Measurements from ENCODE around the gene ZFYVE28. TPM values are rescaled to one million over a fixed set of nuclear protein-coding genes. Genes with fewer than 3 reads are reported as not detected.

The ZFYVE28 gene
- total RNA-seq, 2 donors from 2014 or later = 2.7 to 9.9 TPM

DNA sequence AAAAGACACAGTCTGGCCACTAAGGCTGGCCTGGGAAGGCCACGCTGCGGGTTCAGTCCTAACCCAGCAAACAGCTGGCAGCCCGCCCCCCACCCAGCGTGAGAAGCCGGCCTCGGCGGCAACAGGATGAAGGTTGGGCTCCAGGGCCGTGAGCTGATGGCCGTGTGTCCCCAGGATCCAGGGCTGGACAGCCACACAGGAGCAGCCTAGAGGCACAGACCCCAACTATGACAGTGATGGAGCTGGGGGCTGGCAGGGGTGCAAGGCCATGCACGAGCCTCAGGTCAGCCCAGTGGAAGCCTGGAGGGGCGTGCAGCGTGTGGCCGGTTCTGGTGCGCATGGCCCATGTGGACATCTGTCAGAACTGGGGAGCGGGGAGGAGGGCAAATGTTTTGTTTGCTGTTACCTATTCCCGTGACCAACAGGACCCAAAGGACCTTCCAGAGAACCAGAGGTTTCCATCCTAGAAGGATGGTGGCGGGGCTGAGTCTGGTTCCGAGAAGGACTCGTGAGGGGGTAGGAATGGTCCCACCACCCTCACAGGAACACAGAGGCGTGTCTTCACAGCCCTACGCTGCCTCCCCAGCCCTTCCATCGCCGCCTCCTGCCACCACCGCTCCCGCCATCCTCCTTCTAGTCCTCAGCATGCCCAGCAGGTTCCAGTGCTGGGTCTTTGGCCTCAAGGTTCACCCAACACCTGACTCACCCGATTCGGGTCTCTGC is 46.5 kb downstream of the ZFYVE28 start:
- no peak for DNase-seq (ENCODE audit: low spot score in 2 of 2)
- no peak for ATAC-seq
- Mint-ChIP-seq H3K27ac (no peak overlapping the region), H3K9me3 (peaks cover 0 to 7% of the 10 kb centered on the region in 2 donors), H3K36me3 (peaks cover 0 to 5% of the 10 kb centered on the region in 2 donors)

DNA sequence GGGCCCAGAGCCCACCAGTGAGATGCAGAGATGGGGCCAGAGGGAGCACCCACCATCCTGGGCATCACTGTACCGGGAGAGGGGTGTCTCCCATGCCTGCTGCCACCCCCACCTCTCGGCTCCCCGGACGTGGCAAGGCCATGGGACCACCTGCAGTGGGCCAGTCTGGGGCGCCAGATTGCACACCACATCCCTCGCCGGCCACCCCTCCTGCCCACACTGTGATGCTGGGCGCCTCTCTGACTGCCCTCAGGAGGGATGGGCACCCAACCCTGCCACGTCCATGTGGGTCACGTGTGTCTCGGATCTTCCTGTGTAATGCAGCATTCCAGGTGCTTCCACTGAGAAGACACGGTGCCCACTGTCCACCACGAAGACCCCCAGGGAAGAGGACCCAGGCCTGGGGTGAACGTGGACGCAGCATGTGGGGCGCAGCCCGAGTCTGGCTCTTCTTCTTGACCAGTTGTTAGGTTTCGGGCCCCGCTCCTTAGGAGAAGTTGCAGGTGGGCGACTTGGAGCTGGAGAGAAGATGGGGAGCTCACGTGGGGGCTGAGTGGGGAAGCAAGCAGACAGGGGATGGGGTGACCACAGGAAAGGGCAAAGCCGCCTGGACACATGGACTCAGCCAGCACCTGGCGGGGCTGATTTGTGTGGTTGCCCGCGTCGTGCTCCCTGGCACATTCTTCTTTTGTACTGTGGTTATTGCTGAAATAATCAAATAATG is 47.7 kb downstream of the ZFYVE28 start:
- no peak overlapping the region for H3K27ac Mint-ChIP-seq
- H3K9me3 Mint-ChIP-seq = peaks cover 0 to 7% of the 10 kb centered on the region in 2 donors
- no peak for ATAC-seq
- no peak for DNase-seq (ENCODE audit: low spot score in 2 of 2)
- H3K36me3 Mint-ChIP-seq = peaks cover 0 to 5% of the 10 kb centered on the region in 2 donors

DNA sequence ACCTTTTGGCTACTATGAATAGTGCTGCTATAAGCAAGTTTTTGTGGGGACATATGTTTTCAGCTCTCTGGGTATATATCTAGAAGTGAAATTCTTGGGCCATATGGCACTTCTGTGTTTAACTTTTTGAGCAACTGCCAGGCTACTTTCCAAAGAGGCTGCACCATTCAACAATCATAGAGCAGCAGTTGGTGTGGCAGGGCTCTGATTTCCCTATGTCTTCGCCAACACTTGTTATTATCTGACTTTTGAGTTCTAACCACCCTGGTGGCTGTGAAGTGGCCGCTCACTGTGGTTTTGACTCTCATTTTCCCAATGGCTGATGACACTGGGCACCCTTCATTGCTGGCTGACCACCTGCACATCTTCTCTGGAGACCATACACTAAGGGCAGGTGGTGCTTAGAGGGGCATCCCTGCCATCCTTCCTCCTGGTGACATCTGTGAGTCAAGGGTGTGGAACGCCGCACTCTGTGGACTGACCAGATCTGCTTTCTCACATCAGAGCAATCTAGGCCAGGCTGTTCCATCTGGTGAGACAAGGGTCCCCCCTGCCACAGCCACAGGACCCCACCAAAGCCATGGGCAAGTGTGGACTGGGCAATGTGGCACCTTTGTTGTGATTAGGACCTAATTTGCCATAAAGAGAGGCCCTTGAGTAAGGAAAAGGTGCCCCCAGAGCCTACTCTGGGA is 49.6 kb downstream of the ZFYVE28 start:
- peaks cover 0 to 7% of the 10 kb centered on the region in 2 donors for H3K9me3 Mint-ChIP-seq
- ATAC-seq (no peak), DNase-seq (ENCODE audit: low spot score in 2 of 2) (peak in 1 of 2 donors; percentile 35)
- H3K36me3 Mint-ChIP-seq = peaks cover 0 to 5% of the 10 kb centered on the region in 2 donors
- H3K27ac Mint-ChIP-seq = no peak overlapping the region

GRCh38 chr4:2367626-2368025 is 50.8 kb downstream of the ZFYVE28 start:
- Mint-ChIP-seq H3K36me3 (peaks cover 0 to 5% of the 10 kb centered on the region in 2 donors), H3K9me3 (peaks cover 0 to 7% of the 10 kb centered on the region in 2 donors), H3K27ac (no peak overlapping the region)
- peak in 1 of 2 donors; percentile 30 for DNase-seq (ENCODE audit: low spot score in 2 of 2)
- no peak for ATAC-seq

DNA sequence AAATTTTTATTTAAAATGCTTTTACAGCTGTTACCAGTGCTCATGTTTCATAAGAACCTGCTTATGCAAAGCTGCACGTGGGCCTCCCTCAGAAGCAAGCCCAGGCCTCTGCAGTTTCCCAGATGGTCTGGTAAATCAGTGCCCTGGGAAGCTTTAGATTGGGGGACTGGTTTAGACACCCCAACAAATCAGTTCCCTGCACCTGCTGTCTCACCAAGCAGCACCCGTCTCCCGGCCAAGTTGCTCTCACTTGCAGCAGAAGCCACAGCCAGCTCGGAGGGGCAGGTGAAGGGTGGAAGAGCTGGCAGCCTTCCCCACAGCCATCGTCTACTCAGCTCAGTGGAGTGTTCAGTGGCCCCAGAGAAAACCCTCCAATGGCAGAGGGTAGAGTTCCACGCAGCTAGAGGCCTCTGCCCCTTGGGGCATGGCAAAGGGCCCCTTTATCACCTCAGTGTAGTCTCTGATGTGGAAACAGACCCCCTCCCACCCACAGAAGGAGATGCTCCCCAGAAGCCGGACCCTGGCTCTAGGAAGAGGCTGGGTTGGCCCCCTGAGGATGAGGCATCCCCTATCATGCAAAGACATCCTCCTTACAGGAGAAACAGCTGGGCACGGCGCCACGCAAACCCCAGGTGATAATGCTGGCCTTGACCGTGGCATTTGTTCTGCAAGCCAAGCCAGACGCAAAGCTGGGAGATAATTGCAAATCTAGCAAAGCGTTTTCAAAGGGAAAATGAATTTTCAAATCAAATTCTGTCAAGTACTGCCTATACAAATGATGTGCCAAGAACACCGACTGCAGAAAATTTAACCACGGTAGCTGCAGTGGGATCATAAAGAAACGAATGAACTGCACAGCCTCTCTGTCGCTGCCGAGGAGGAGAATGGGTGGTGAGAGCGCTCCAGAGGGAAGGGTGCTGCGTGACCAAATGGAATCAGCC is 51.9 kb downstream of the ZFYVE28 start:
- no peak overlapping the region for H3K27ac Mint-ChIP-seq
- no peak for ATAC-seq
- peak in 1 of 2 donors; percentile 40 for DNase-seq (ENCODE audit: low spot score in 2 of 2)
- peaks cover 0 to 7% of the 10 kb centered on the region in 2 donors for H3K9me3 Mint-ChIP-seq
- peaks cover 0 to 5% of the 10 kb centered on the region in 2 donors for H3K36me3 Mint-ChIP-seq

- ATAC-seq = no peak
- peaks cover 0 to 5% of the 10 kb centered on the region in 2 donors for H3K36me3 Mint-ChIP-seq
These were observed 52.6 kb downstream of the ZFYVE28 start for GRCh38 chr4:2365913-2366210.

GRCh38 chr4:2365054-2365912 is 53.2 kb downstream of the ZFYVE28 start:
- ATAC-seq = peak in 1 of 2 donors; percentile 4
- peak in 1 of 2 donors; percentile 49 for DNase-seq (ENCODE audit: low spot score in 2 of 2)
- H3K36me3 Mint-ChIP-seq = peaks cover 0 to 5% of the 10 kb centered on the region in 2 donors
- H3K9me3 Mint-ChIP-seq = peaks cover 0 to 7% of the 10 kb centered on the region in 2 donors
- peak overlapping the region in 1 of 2 donors; percentile 84 for H3K27ac Mint-ChIP-seq

More at GRCh38 chr4:2365913-2366210, 52.6 kb downstream of the ZFYVE28 start:
- H3K27ac Mint-ChIP-seq = no peak overlapping the region
- H3K9me3 Mint-ChIP-seq = peaks cover 0 to 7% of the 10 kb centered on the region in 2 donors
- peak in 1 of 2 donors; percentile 37 for DNase-seq (ENCODE audit: low spot score in 2 of 2)

- Mint-ChIP-seq H3K9me3 (peaks cover 0 to 7% of the 10 kb centered on the region in 2 donors), H3K27ac (peak overlapping the region; percentile 60 to 81), H3K36me3 (peaks cover 0 to 5% of the 10 kb centered on the region in 2 donors)
- peak; percentile 89 to 90 for ATAC-seq
- peak; percentile 61 to 71 for DNase-seq (ENCODE audit: low spot score in 2 of 2)
These were observed 53.8 kb downstream of the ZFYVE28 start for GRCh38 chr4:2364654-2365053.

GRCh38 chr4:2363951-2364653 is 54.3 kb downstream of the ZFYVE28 start:
- Mint-ChIP-seq H3K27ac (peak overlapping the region; percentile 60 to 81), H3K36me3 (peaks cover 0 to 5% of the 10 kb centered on the region in 2 donors), H3K9me3 (peaks cover 0 to 5% of the 10 kb centered on the region in 2 donors)
- DNase-seq (ENCODE audit: low spot score in 2 of 2) (peak in 1 of 2 donors; percentile 52), ATAC-seq (no peak)

- no peaks in the 10 kb centered on the region for H3K36me3 Mint-ChIP-seq
- ATAC-seq = no peak
- peak overlapping the region in 1 of 2 donors; percentile 38 for H3K27ac Mint-ChIP-seq
- no peaks in the 10 kb centered on the region for H3K9me3 Mint-ChIP-seq
- DNase-seq (ENCODE audit: low spot score in 2 of 2) = peak in 1 of 2 donors; percentile 43
These were observed 55.3 kb downstream of the ZFYVE28 start for GRCh38 chr4:2363056-2363721.

GRCh38 chr4:2362266-2363055 is 56.0 kb downstream of the ZFYVE28 start:
- no peak for ATAC-seq
- H3K9me3 Mint-ChIP-seq = no peaks in the 10 kb centered on the region
- peak overlapping the region in 1 of 2 donors; percentile 38 for H3K27ac Mint-ChIP-seq
- no peak for DNase-seq (ENCODE audit: low spot score in 2 of 2)
- H3K36me3 Mint-ChIP-seq = no peaks in the 10 kb centered on the region

- peak in 1 of 2 donors; percentile 18 for DNase-seq (ENCODE audit: low spot score in 2 of 2)
- no peaks in the 10 kb centered on the region for H3K36me3 Mint-ChIP-seq
- H3K9me3 Mint-ChIP-seq = no peaks in the 10 kb centered on the region
- H3K27ac Mint-ChIP-seq = peak overlapping the region in 1 of 2 donors; percentile 34
- no peak for ATAC-seq
These were observed 56.8 kb downstream of the ZFYVE28 start for GRCh38 chr4:2361366-2362265.

DNA sequence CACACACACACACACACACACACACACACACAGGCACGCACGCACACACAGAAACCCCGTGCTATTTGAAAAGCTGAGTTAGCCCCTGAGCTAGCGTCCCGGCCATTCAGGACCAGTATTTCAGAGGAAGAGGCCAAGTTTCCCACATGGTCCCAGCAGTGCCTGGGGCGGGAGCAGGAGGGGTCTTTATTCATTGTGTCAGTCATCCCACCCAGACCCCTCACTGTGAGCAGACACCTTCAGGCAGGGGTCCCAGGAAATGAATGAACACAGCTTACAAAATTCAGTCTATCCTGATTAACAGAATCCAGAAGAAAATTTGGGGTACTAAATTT is 58.1 kb downstream of the ZFYVE28 start:
- DNase-seq (ENCODE audit: low spot score in 2 of 2) = peak in 1 of 2 donors; percentile 30
- peak overlapping the region in 1 of 2 donors; percentile 56 for H3K27ac Mint-ChIP-seq
- no peaks in the 10 kb centered on the region for H3K9me3 Mint-ChIP-seq
- no peak for ATAC-seq
- no peaks in the 10 kb centered on the region for H3K36me3 Mint-ChIP-seq
